Measurements from ENCODE around the gene COLGALT1. TPM values are rescaled to one million over a fixed set of nuclear protein-coding genes. Genes with fewer than 3 reads are reported as not detected.

Gene COLGALT1
- total RNA-seq, 1 donor from 2014 or later, result 107 TPM

DNA sequence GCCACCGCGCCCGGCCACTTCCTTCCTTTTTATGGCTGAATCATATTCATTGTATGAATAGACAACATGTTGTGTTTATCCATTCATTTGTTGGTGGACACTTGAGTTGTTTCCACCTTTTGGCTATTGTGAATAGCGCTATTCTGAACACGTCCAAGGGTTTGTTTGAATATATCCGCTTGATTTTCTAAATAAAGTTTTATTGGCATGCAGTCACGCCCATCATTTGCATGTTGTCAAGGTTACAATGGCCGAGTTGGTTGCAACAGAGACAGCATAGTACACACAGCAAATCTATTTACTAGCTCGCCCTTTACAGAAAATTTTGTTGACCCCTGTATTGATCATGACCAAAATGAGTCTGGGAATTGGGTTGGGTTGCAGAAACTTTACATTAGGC is 43.5 kb downstream of the COLGALT1 start:
- DNase-seq (ENCODE audit: low read depth, low spot score), result no peak

DNA sequence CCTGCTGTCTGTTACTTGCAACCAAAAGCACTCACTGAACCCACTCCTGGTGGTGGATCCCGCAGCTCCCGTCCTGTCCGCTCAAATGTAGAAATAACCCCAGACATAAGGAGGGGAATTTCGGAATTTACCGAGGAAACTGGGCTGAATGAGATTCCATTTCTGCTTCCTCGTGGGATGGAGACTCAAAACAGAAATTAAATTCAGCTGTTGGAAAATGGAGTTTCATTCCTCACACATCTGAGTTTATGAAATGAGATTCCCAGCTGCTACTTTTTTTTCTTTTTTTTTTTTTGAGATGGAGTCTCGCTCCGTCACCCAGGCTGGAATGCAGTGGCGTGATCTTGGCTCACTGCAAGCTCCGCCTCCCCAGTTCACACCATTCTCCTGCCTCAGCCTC is 44.3 kb downstream of the COLGALT1 start:
- no peak for DNase-seq (ENCODE audit: low read depth, low spot score)

DNA sequence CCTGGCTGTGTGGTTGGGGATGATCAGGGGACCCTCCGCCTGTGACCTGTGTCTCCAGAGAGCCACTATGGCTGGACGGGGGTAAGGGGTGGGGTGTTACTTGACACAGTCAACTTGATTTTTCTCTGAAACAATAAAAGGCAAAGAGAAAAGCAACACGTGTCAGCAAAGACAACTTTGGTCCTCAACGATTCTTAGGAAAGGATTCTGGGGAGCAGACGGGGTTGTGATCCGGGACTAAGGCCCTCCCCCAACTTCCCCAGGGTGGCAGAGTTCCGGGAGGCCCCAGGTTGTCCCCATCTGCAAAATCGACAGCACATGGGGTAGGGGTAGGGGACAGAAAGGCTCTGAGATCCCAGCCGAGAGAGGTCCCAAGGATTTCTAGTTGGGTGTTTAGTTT is 46.2 kb downstream of the COLGALT1 start:
- DNase-seq (ENCODE audit: low read depth, low spot score), result no peak

DNA sequence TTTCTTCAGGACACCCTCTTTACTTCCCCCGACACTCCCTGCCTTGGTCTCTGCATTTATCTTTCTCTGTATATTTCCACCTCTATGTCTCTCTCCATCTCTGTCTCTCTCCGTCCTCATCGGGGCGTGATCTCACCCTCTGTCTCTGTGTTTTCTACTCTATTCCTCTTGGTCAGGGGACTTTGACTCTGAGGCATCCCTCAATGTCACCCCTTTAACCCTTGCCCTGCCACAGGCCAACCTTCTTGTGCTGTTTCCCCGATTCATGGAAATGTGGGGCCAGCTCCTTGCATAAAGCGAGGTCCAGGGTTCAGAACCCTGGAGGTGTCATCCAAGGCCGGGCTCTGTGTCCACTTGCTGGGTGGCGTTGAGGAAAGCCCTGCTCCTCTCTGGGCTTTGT is 46.8 kb downstream of the COLGALT1 start:
- no peak for DNase-seq (ENCODE audit: low read depth, low spot score)

DNA sequence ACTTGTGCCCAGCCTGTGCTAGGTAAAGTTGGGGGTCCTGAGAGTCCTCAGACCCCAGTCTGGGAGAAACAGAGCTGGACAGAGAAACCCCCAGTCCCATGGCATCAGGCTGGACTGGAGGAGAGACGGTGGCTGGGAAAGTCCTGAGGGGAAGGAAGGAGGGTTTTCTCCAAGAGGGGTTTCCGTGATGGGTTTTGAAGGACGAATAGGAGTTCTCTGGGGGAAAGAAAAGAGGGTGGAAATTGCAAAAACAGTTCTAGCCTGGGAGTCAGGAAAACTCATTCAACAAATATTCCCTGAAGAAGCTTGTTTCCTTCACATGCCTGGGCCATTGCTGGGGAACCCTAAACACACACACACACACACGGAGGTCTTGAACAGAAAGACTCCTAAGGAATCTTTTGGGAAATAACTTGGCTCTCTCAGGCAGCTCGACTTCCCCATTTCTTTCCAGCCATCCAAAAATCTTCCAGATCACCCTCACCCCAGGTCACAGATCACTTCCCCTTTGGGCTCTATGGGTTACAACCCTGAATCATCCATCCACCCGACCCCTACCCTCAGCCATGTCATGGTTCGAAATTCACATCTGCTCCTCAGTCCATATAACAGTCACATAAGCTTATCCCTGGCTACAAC is 47.5 kb downstream of the COLGALT1 start:
- DNase-seq (ENCODE audit: low read depth, low spot score), result no peak

DNA sequence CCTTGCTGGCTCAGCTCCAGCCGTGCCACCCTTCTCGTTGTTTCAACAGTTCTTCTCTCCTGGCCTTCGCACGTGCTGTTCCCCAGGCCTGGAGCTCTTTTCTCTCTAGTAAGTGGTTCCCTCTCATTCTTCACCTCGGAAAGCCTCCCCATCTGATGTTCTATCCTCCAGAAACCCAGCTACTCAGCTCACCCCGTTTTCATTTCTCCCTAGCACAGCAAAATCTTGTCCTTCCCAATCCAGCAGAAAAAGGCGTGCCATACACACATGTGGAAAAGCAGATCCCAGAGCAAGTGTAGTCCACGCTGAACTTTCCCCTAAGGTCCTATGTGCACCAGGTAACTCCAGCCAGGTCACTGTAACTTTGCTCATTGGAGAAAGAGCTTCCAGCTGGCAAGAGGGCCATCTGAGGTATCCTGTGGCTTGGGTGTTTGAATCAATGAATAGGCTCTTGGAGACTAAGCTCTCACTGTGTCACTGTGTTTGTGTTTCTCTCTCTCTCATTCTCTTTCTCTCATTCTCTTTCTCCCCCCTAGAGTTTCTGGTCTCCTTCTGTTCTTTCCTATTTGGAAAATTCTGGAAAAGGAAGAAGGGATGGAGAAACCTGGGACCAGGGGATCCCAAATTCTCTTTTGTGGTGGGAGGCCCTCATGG is 49.0 kb downstream of the COLGALT1 start:
- no peak for DNase-seq (ENCODE audit: low read depth, low spot score)

DNA sequence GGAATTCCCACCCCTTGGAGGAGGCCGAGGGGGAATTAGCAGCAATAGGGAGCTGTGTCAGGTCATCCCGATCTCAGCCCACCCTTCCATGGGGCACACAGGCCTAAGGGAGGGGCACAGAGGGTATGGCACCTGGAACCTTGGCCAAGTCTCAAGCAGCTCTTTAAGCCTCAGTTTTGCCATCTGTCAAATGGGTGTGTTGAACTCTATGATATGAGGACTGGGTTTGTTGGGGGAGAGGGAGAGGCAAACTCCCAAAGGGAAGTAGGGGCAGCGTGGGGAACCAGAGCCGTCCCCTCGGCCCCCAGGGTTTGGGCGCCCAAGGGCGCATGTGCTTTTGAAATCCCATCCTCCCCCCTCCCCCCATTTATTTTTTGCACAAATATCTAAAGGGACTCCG is 49.7 kb downstream of the COLGALT1 start:
- DNase-seq (ENCODE audit: low read depth, low spot score), result no peak

DNA sequence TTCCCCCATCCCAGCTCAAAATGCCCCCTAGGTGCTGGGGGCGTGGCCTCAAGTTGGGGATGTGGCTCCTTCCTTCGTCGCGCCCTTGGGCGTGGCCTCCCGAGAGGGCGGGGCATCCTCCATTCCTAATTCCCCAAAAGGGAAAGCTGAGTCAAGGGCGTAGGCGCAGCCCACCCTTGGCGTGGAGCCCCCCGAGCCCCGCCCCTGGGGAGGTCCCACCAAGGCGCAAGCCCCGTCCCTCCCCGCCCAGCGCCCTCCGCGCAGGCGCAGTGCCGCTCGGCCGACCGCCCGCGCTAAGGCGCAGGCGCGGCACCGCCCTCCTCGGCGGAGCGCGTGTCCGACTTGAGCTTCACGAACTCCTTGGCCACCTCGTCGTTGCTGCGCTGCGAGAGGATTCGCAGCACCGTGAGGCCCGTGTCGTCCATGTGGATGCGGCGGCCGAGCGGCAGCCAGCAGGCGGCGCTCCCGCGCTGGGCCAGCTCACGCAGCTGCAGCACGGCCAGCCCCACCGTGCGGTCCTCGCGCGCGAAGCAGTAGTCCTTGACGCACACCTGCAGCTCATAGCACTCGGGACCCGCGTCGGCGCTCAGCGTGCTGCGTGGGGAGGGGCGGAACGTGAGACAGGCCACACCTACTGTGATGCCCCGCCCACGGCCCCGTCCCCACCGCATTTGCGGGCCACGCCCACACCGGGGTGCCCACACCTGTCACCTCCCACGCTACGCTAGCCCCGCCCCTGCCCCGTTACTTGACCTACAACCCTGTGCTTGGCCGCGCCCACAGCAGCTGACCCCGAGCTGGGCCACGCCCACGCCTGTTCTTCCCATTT is 50.5 kb downstream of the COLGALT1 start:
- peak; percentile 7 for DNase-seq (ENCODE audit: low read depth, low spot score)

DNA sequence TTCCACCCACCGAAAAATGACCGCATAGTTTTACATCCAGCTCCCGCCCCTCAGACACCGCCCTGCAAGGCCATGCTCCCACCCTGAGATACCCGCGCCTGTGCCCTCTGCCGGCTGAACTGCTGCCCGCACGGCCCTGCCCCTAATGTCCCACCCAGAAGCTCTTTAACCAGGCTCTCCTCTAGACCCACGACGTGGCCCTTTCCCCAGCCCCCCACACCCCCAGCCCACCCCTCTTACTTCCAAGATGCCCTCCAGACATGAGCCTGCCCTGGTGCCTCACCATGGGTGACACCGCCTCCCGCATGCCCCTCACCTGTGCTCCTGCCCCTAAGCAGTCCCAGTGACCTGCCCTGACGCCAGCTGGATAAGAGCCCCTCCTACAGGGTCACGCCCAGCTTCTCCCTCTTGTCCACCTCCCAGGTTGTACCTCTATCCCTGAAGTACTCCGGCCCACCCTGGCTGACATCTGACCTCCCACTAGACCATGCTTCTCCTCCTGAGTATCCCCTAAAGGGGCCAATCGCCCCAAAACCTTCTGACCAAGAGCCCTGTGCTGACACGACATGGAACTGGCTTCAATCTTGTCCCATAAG is 51.2 kb downstream of the COLGALT1 start:
- DNase-seq (ENCODE audit: low read depth, low spot score), result no peak

DNA sequence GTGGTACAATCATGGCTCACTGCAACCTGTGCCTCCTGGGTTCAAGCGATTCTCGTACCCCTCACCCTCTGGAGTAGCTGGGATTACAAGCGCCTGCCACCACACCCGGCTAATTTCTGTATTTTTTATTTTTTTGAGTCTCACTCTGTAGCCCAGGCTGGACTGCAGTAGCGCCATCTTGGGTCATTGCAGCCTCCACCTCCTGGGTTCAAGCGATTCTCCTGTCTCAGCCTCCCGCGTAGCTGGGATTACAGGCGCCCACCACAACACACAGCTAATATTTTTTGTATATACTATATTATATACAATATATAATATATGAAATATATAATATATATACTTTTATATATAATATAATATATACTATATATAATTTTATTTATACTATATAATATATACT is 52.5 kb downstream of the COLGALT1 start:
- no peak for DNase-seq (ENCODE audit: low read depth, low spot score)

DNA sequence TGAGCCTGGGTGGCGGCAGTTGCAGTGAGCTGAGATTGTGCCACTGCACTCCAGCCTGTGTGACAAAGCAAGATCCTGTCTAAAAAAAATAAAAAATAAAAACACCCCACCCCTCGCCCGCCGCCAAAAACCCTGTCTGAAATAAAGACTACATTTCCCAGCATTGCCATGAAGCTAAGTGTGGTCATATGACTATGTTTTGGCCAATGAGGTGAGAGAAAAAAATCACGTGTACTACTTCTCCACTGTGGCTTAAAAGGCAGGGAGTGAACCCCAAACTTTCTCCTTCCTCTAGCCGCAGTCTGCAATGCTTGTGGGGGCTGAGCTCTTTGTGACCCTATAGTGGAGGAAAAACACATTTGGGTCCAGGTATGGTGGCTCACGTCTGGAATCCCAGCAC is 54.9 kb downstream of the COLGALT1 start:
- no peak for DNase-seq (ENCODE audit: low read depth, low spot score)

DNA sequence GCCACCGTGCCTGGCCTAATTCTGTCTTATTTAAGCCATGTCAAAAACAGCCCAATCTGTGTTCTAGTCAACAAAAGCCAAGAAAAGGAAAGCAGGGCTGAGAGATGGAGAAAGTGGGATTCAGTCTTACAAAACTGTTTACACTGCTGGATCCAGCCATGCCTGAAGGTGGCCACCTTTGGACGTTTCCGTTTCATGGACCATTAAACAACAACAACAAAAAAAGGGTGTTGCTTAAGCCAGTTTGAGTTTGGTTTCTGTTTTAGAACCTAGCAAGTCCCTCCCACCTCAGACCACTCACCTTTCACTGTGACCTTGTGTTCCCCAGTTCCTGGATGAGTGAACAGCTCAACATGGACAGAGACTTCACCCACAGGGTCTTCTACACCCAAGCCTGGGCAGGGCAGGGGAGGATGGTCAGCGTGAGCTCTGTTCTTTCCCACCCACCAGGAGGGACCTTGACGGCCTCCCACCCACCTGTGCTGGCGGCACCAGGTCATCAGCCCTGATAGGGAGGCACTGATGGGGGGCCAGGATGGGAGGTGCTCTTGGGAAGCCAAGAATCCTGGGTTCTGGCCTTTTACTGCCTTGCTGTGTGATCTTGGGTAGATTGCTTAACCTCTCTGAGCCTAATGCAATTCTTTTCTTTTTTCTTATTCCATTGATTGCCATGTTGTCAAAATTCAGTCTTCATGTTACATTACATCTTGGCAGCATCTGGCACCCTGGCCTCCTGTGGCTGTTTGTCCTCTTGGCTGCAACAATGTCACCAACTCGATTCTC is 56.2 kb downstream of the COLGALT1 start:
- no peak for DNase-seq (ENCODE audit: low read depth, low spot score)

DNA sequence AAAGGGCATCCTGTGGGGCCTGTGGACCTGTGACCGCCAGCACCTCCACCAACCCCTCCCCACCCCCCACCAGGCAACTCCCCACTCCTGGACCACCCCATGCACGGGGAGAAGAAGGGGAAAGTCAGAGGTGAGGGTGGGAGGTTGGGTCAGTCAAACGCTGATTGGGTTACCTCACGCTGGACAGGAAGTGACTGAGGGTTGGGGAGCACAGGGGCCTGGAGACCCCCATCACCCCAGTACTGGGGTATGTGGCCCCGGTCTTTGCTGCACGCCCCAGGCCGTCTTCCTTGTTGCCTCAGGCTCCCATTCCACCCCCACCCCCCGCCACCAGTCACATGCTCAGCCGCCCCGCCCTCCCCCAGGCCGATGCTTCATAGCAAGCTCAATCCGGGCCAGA is 59.0 kb downstream of the COLGALT1 start:
- DNase-seq (ENCODE audit: low read depth, low spot score), result no peak

DNA sequence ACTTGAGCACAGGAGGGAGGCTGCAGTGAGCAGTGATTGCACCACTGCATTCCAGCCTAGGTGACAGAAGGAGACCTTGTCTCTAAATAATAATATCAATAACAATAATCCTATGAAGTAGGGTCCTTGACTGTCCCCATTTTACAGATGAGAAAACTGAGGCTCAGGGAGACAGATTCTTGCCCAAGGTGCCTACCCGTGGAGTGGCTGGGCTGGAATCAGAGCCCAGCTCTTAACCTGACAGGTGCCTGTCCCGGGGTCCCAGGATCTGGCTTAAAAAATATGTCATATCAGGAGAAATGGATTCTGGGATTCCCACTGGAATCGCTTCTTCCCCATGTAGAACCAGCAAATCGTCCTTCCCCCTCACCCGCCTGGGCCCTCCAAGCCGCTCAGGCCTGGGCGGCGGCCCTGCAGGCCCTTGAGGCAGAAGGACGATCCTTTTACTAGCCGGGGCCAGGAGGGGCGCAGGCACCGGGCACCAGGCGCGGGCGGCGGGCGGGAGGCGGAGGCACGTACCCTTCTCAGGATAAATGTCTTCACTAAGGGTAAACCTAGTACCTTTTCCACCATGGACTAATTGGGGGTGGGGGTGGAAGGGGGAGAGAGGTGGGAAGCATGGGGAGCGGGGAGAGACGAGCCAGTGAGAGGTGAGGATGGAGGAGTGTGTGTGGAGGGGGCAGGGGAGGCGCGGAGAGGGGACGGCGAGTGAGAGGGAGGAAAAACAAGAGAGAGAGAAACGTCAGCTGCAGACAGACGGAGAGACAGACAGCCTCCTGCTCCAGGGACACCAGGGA is 60.6 kb downstream of the COLGALT1 start:
- DNase-seq (ENCODE audit: low read depth, low spot score), result no peak

DNA sequence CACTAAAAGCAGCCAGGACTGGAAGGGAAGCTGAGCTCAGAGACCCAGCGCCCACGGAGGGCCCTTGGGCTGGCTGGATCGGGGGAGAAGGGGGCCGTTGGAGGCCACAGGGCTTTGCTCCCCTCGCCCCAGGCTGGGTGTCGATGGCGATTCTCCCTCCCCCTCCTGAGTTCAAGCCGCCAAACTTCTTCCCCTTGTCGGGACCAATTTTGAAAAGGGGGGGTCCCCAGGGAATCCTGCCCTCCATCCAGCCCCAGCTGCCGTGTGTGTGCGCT is 61.2 kb downstream of the COLGALT1 start:
- DNase-seq (ENCODE audit: low read depth, low spot score), result no peak

DNA sequence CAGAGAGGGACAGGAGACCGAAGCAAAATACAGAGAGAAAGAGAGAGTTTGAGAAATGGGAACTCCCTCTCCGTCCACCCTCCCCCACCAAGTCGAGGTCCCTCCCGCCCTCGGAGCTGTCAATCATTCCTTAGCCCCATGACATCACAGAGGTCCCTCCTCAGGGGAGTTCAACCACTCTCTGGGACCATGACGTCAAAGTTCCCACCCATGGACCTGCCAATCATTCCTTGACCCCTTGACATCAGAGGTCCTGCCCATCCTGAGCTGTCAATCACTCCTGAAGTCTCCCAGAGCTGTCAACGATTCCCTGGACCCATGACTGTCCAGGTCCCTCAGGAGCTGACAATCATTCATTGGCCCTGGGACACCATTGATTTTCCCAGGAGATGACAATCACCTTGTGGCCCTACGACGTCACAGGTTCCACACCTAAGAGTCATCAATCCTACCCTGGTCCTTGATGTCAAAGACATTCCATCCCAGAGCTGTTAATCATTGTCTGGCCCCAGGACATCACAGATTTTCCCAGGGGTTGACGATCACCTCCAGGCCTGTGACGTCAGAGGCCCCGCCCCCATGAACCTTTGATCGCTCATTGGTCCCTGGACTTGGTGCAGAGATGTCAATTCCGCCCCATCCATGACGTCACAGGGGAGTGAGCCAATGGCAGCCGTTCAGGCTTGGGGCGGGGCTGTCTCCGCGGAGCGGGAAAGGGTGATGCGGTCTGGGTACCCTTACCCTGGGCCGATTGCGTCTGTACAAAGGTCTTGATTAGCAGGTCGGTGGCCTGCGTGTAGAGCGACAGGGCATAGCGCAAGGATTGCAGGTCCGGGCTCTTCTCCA is 61.7 kb downstream of the COLGALT1 start:
- DNase-seq (ENCODE audit: low read depth, low spot score), result no peak

DNA sequence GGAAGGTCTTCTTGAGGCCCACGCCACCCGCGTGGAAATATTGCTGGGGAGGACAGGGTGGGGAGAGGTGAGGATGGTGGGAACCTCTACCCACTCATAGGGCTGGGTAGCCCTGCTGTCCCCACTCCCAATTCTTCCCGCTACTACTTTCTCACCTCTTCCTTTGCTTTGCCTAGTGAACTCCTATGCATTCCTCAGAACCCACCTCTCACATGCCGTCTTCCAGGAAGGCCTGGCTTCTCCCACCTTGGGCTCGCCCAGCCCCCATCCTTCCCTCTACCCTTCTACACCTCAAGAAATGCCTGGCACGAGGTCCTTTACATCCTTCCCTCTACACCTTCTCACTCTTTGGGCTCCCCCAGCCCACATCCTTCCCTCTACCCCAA is 62.4 kb downstream of the COLGALT1 start:
- no peak for DNase-seq (ENCODE audit: low read depth, low spot score)

DNA sequence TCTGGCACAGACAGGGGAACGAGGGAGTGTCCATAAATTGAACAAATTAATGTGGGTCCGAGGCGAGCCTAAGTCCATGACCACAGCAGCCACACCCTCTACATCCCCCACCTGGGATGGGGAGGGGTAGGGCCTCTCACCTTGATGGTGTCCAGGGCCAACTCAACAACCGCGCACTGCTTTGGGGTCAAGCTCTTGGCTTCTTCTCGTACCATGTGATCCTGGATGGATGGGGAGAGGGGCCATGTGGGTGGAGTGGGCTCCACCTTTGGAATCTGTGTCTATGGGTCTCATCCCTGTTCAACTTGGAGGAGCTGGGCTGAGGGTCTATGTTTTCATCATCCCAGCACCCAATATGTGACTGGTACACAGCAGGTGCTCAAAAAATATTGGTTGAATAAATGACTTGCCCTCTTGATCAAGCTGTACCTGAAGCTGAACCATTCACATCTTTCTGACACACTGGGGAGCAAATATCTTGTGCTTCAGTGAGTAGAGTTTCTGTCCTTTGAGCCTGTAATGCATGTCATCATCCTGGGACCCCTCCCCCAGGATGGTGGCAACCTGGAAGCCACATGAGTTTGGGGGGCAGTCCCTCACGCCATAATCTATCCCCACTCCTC is 62.9 kb downstream of the COLGALT1 start:
- DNase-seq (ENCODE audit: low read depth, low spot score), result no peak

DNA sequence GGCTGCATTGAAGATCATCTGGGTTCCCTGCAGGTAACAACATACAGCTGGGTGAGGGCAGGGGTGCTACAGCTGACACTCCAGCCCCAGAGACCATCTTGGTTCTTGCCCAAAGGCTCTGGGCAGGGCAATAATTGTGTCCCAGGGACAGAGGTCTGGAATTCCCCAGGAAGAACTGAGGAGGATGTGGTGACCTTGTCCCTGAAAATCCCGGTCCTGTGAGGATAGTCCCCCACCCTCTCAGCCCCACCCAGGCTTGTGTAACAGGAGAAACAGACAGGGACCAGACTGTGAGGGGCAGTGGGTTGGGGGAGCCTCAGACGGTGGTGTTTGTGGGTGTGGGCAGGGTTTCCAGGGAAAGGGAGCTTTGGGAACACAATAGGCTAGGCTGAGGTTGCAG is 63.5 kb downstream of the COLGALT1 start:
- no peak for DNase-seq (ENCODE audit: low read depth, low spot score)

DNA sequence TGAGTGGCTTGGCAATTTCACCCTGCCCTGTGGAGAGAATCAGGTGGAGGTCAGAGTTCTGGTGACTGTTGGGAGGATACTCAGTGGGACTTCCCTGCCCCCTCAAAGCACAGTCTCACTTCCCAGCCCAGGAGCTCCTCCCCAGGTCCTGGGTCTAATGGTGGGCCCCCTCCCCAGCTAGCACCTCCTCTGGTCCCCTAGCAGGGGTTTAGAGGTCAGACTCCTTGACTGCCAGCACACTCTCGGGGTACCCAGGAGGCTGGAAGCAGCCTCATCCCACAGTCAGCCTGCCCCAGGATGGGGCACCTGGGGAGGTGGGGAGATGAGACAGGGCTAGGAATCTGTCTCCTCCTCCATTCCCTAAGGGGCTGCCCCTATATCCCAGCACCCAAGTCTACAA is 65.2 kb downstream of the COLGALT1 start:
- no peak for DNase-seq (ENCODE audit: low read depth, low spot score)

Measured in pulmonary artery endothelial cell (primary cell).